GM18858 (cell line): ENCODE results near the gene SNX21.
"Not testable (repeated sequence)": the region's sequence is repeated elsewhere in the genome, so short reads cannot be mapped to it uniquely, and the experiment has no call there.

Experiments used
- ATAC-seq: cut with Tn5 transposase; IDR thresholded peaks from one replicate; pipeline ENCODE4 v1.9.1; 2021; ENCODE audit not compliant: unreplicated experiment

The SNX21 gene, protein sequence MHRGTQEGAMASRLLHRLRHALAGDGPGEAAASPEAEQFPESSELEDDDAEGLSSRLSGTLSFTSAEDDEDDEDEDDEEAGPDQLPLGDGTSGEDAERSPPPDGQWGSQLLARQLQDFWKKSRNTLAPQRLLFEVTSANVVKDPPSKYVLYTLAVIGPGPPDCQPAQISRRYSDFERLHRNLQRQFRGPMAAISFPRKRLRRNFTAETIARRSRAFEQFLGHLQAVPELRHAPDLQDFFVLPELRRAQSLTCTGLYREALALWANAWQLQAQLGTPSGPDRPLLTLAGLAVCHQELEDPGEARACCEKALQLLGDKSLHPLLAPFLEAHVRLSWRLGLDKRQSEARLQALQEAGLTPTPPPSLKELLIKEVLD

DNA sequence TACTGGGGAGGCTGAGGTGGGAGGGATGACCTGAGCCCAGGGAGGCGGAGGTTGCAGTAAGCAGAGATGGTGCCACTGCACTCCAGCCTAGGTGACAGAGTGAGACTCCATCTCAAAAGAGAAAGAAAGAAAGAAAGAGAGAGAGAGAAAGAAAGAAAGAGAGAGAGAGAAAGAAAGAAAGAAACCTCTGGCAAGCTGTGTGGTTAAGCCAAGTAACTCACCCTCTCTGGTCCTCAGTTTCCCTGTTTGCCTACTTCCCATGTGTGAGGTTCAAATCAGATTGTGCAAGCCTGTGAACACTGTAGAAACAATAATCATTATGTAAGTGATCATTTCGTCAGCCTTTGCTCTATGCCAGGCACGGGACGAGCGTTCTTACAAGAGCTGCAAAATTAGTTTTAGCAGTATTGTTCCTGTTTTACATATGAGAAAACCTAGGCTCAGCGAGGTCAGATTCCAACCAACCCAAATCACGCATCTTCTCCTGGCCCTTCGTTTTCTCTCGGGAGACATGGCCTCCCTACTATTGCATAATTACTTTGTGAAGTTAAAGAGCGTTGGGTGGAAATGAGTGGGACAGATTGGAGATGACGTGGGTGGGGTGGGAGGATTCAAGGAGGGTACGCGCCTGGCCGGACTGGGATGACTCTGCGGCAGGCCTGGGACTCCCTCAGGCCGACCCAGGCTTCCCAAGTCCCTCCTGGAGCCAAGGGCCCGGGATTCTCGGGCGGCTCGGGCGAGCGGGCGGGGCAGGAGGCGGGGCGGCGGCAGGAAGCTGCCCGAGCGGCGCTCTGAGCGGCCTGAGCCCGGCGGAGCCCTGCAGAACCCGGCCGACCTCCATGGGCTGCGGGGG lies at the start of gene SNX21:
SNX21 (plus strand) TSS at position 770 of the 853 bp plus-strand sequence. CDS start 121 bp downstream, outside the sequence.
- no peak for ATAC-seq

DNA sequence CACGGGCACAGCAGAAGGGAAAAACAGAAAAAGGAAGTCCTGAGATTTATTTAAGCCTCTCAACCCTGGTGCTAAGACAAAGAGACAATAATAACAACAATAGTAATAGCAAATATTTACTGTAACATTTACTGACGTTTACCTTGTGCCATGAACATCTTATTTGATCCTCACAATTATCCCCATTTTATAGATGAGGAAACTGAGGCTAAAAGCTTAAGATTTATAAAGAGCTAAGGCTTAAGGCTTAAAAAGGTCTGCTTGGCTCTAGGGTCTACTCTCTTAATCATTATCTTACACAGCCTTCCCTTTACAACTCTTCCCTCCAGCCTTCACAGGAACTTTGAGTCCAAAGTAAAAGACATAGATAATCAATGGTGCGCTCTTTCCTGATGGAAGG lies 45.2 kb upstream of the SNX21 start:
- ATAC-seq: no peak

DNA sequence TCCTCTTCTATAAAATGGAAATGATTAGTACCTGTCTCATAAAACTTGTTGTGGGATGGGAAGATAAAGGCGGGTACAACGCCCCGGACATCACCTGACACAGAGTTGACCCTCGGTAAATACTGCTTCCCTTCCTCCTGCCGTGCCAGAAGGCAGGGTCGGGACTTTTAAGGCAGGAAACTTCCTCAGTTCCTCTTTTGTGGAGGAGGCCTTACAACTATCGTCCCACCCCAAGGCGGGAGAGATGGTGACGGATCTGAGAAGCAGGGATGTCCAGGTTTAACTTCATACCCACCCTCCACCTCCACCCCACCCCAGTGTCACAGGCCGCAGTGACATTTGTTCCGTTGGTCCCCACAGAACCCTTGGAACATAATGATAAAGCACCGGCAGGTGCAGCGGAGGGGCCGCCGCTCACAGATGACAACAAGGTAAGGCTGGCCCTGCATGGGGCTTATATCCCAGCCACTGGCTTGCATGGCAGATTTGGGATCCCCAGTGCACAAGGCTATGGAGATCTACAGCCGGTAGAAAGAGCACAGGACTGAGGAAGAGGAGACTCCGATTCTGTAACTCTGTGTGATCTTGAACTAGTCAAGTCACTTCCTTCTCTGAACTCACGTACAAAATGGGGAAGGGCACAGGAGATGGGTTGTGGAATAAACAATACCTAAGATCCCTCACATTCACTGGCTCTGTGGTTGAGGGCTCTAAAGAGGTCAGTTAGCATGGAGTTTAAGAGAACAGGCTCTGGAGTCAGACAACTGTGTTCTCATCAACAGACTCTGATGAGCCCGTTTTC lies 41.1 kb upstream of the SNX21 start:
- no peak for ATAC-seq

DNA sequence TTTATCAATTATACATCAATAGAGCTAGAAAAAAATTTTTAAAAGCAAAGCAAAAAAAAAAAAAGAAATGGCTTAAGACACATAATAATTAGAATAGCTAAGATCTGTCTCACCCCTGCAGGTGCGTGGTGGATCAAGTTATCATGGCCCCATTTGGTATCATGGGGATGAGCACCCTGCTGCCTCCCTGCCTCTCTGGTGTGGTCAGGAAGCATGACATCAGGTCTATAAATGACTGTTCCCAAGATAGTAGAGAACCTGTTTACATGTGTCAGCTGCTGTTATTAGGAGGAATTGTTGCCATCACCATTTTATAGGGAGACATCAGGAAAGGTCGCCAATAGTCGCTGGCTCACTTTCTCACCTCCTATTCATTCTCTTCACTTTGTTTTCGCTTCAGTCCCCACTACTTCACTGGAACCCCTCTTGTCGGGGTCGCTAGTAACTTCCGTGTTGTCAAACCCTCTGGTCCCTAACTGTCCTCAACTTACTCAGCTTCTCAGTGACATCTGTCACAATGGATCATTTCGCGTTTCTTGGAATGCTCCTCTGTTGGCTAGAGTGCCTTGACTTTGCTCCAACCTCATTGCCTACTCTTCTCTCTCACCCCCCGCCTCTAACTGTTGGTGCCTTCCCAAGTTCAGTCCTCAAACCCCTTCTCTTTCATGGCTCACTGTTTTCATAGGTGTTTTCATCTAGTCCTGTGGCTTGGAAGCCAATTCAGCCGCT lies 37.1 kb upstream of the SNX21 start:
- no peak for ATAC-seq

DNA sequence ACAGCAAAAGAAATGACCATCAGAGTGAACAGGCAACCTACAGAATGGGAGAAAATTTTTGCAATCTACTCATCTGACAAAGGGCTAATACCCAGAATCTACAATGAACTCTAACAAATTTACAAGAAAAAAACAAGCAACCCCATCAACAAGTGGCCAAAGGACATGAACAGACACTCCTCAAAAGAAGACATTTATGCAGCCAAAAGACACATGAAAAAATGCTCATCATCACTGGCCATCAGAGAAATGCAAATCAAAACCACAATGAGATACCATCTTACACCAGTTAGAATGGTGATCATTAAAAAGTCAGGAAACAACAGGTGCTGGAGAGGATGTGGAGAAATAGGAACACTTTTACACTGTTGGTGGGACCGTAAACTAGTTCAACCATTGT lies 36.1 kb upstream of the SNX21 start:
- not testable (repeated sequence) for ATAC-seq

DNA sequence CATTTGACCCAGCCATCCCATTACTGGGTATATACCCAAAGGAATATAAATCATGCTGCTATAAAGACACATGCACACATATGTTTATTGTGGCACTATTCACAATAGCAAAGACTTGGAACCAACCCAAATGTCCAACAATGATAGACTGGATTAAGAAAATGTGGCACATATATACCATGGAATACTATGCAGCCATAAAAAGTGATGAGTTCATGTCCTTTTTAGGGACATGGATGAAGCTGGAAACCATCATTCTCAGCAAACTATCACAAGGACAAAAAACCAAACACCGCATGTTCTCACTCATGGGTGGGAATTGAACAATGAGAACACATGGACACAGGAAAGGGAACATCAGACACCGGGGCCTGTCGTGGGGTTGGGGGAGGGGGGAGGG lies 35.6 kb upstream of the SNX21 start:
- not testable (repeated sequence) for ATAC-seq

DNA sequence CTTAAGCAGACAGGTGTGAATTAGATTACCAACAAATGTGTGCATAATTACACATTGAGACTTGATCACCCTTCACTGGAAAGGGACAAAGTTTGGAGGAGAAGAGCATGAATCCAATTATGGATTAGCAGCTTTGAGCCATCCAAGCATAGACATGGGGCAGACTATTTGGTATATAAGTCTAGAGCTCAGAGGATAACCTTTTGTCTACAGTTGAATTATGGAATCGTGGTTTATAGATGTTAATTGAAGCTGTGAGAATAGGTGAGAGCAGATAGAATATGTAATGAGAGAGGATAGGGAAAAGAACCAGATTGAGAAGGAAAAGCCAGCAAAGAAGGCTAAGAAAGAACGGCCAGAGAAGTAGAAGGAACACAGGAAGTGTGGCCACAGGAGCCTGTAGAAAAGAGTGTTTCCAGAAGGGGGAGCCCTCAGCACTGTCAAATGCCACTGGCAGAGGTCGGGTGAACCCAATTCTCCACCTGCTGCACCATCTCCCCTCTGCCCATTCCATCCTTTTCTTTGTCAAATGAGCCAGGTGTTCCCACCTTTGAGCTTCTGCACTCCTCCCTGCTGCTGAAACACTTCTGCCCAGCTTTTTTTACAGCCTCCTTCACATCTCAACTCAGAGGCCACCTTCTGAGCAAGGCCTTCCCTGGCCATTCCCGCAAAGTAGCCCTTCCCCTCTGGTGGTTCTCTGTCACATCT lies 34.5 kb upstream of the SNX21 start:
- ATAC-seq: no peak

DNA sequence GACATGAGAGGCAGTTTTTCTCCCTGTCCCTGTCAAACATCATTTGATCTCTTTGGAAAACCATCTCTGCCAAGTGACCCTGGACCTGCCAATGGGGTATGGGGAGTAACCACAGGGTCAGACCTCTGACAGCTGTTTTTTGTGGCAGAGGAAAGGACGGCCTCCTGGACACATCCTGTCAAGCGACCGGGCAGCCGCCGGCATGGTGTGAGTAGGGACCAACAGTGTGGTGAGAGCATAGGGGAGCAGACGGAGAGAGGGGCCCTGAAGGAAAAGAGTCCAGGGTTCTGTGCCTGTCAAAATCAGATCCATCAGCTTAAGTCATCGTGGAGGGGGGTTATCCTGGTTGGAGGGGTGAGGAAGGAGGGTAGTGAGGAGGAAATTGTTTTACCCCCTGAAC lies 31.7 kb upstream of the SNX21 start:
- no peak for ATAC-seq

DNA sequence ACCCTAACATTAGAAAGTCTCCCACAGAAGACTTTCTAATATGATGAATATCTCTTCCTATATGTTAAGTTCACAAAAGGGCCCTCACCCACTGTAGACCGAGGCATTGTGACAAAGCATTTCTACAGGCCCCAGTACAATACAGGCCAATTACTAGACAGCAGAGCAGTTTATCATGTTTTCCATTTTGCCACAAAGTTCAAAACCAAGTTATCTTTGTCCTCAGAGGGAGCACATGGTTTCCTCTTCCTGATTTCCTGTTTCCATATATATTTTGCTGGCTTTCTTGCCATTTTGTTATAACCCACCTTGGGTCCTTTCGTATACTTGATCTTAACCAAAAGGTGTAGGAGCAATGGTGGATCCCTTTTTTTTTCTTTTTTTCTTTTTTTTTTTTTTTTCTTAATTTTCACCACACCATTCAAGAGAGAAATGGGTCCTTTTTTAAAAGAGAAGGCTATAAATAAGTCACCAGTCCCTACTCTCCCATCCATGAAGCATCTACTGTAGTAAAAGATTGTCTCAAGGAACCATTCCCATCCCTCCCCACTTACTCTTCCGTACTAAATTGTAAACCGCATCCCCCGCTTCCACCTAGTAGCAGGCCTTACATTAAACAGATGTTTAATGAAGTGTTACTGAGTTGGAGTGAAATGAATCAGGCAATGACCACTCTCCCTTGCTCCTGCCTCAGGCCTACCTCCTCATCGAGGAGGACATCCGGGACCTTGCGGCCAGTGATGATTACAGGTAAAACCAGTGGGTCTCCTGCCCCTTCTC lies 23.2 kb upstream of the SNX21 start:
- no peak for ATAC-seq

DNA sequence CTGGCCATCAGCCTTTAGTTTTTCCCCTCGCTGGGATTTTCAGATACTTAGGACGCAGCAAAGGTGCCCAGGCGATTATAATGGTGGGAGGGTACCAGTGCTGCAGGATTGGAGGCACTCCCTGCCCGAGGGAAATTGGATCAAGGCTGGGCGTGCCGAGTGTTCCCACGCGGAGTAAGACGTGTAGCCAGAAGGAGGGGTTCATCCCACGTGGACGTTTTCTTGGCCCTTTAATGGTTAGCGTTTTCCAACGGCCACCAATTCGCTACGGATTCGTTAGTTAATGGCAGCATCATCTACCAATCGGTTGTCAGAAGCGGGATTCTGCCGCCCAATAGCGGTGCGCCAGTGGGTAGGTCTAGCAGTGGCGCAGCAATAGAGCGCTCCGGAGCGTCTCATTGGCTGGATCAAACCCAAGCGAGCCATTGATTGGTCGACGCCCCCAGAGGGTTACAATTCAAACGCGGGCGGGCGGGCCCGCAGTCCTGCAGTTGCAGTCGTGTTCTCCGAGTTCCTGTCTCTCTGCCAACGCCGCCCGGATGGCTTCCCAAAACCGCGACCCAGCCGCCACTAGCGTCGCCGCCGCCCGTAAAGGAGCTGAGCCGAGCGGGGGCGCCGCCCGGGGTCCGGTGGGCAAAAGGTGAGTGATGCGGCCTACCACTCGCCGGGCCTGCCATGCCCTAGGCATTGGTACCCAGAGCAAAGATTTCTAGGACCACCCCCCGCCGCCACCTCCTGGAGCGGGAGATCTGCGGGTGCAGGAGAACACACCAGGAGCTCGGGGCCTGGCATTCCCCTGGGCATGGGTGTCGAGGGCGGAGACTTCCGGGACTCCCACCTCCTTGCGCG lies 21.2 kb upstream of the SNX21 start, which contains the start of gene UBE2C:
UBE2C (plus strand) TSS at position 488 of the 849 bp plus-strand sequence; CDS start at position 540, 52 bp downstream.
- ATAC-seq: peak; percentile 95

DNA sequence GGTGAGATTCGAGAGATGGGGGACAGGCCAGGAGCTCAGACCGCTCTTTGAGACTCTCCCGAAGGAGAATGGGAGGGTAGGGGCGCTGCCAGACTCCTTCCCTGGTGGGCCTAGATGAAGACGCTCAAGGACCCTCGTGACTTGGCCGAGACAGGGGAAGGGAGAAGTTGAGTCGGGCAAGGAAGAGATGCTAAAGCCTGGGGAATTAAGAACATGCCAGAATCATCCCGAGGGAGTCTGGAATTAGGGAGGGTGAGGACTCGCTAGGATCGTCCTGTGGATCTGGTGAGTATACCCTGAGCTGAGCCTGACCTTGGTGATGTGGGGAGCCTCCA lies 20.6 kb upstream of the SNX21 start:
- ATAC-seq: no peak

DNA sequence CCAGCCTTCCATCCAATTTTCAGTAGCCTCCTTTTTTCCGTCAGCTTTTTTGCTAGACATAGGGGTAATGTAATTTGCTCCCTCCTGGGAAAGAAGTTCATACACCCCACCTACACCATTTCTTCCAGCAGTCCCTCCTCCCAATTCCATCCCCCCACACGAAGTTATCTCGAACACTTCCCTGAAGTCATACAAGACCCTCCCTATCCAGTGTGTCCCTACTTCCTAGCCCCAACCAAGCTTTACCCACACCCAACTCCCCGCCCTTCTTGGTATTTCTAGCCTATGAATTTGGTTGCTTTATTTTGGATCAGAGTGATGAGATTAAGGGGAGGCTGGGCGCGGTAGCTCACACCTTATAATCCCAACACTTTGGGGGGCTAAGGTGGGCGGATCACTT lies 20.1 kb upstream of the SNX21 start:
- ATAC-seq: no peak

DNA sequence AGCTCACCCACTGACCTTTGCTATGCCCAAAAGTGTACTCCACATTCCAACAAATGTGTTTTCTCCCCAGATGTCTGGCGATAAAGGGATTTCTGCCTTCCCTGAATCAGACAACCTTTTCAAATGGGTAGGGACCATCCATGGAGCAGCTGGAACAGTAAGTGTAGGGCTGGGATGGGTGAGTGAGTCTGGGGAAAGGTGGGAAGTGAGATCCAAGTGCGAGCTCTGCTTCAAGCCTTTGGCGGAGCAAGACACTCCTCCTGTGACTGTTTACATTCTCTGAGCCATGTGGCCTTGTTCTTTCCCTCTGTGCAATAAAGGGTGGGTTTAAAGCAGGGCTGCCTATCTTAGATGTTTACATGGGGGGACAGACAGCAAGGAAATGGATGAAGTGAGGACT lies 19.3 kb upstream of the SNX21 start:
- no peak for ATAC-seq

DNA sequence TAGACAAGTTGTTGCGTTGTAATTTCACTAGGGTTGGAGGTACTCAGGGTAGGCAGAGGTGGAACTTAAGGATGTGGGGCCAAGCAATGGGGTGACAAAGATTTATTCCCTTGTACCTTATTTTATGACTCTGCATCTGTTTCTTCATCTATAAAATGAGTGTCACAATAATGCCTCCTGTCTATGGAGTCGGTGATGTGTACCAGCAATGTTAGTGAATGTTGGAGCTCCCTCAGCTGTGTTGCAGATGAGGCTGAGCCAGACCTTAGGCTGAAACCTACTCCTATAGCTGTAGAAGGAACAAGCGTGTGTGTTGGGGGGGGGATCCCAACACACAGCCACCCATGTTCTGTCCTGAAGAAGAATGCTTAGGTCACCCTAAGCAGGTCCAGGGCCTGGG lies 16.6 kb upstream of the SNX21 start:
- ATAC-seq: no peak

DNA sequence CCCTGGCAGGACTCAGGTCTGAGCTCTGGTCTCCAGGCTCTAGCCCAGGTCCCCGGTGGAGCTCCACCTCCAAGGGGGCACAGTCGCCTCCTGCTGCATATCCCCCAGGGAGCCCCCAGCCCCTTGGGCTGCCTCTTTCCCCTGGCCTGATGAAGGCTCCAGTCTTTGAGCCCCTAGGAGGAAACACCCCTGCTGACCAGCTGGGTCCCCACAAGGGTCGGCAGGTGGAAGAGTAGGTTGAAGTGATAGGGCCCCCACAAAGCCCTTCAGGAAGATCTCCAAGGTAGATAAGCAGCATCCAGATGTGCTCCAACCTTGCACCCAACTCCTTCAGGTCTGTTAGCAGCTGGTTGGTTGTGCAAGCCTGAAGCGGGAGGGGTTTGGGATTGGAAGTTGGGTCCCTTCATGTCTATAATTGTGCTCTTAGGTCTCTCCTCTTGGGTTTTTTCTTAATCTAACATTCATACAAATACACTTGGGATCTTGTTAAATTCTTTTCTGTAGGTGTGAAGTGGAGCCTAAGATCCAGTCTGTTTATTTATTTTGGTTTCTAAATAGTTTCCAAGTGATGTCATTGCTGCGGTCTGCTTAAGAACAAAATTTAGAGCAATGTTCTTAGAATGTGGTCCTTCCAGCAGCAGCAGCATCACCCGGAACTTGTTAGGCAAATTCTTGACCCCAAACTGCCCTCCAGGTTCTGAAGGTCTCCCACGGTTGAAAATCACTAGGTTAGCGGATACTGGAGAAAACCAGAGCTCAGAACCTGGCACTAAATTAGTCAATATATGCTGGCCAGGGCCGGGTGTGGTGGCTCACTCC lies 16.0 kb upstream of the SNX21 start:
- no peak for ATAC-seq

DNA sequence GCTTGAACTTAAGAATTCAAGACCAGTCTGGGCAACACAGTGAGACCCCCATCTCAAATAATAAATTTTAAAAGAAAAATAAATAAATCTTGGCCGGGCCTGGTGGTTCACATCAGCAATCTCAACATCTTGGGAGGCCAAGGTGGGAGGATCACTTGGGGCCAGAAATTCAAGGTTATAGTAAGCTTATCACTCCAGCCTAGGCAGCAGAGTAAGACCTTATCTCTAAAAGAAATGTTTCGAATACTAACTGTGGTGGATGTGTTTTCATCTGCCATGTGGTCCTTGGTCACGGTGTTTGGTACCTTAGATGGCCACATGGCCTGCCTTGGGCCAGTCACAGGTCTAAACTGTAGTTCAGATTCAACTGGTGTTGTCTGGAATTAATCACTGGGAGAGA lies 15.4 kb upstream of the SNX21 start:
- ATAC-seq: no peak

DNA sequence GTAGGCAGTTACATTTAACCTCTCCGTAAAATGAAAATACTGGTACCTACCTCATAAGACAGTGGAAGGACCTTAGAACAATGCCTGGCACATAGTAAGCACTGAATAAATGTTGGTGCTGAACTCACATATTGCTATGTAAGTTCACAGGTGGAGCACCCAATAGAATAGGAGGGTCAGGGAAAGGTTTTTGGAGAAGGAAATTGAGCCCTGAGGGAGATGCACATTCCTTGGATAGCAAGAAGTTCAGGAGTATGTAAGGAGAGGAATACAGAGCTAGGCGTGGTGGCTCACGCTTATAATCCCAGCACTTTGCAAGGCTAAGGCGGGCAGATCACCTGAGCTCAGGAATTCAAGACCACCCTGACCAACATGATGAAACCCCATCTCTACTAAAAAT lies 14.1 kb upstream of the SNX21 start:
- ATAC-seq: no peak

DNA sequence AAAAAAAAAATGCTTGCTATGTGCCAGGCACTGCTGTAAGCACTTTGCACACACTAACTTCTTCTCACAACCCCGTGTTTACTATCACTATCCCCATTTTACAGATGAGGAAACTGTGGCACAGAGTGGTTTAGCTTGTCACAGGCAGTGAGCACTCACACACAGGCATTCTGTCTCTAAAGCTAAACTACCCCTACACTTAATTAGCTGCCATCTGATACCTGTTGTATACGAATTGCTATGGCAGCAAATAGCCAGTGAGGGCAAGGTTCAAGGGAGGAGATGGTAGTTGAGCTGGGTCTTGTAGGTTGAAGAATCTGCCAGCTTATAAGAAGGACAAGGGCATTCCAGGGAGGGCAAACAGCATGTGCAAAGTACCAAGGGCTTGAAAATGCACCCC lies 11.7 kb upstream of the SNX21 start:
- ATAC-seq: no peak
